Stimulated activated CD4-positive, alpha-beta T cell treated with anti-CD3 and anti-CD28 coated beads, Interleukin-15, amount 100 ng/mL, for 24 hours (primary cell): ENCODE measurements around the gene YAF2.

Experiments
- DNase-seq: peaks from one replicate; pipeline ENCODE4 v3.0.0-alpha.2; 2020

Gene YAF2

GRCh38 chr12:42143452-42144157 is 94.4 kb downstream of the YAF2 start:
- no peak for DNase-seq

DNA sequence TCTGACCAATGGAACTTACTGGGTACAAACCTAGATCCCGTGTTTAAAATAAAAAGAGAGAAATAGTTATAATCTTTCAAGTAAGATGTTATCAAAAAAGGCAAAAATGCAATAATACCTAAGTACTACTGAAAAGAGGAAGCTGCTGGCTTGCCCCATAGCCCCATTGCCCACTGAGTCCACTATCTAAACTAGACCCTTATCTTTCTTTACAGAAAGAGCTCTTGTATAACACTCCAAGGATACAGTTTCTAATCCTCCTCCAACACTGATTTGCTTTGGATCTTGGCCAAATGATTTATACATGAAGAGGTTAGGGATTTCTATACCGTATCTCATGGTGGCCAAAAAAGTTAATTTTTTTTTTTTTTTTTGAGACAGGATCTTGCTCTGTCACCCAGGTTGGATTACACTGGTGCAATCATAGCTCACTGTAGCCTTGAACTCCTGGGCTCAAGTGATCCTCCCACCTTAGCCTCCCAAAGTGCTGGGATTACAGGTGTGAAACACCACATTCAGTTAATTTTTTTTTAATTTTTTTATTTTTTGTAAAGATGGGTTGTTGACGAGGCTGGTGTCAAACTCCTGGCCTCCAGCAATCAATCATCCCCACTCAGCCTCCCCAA is 96.0 kb downstream of the YAF2 start:
- no peak for DNase-seq

DNA sequence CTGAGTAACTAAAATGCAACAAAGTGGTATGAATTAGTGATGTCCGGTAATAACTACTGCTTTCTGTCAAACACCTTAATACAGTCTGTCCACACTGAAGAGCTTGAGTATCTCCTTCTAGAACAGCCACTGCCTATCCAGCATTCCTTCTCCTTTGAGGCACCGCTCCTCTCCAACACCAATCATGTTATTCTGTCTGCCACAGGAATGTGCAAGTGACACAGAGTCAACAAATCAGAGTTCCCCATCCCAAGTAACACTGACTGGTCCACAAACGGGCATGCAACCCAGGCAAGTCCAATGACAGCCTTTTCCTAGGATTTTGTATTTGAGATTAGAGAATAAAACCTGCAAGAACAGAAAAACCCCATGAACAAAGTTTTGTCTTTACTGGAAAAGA is 97.1 kb downstream of the YAF2 start:
- DNase-seq: no peak

DNA sequence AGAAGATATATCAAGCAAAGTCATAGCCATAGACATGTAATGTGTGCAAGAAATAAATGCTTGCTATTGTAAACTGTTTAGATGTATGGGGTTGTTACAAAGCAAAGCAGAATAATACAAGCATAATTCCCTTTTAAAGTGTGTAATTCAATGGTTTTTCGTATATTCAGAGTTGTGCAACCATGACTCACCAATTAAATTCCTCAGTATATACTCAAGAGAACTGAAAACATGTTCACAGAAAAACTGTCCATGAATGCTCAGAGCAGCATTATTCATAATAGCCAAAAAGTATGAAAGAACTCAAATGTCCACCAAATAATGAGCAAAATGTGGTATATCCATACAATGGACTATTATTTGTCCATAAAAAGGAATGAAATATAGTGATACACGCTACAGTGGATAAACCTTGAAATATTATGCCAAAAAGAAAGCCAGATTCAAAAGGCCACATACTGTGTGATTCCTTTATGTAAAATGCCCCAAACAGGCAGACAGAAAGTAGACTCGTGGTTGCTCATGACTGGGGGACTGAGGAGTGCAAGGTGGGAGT is 102.7 kb downstream of the YAF2 start:
- no peak for DNase-seq

- DNase-seq: no peak
These were observed 107.2 kb downstream of the YAF2 start for GRCh38 chr12:42130672-42131402.

DNA sequence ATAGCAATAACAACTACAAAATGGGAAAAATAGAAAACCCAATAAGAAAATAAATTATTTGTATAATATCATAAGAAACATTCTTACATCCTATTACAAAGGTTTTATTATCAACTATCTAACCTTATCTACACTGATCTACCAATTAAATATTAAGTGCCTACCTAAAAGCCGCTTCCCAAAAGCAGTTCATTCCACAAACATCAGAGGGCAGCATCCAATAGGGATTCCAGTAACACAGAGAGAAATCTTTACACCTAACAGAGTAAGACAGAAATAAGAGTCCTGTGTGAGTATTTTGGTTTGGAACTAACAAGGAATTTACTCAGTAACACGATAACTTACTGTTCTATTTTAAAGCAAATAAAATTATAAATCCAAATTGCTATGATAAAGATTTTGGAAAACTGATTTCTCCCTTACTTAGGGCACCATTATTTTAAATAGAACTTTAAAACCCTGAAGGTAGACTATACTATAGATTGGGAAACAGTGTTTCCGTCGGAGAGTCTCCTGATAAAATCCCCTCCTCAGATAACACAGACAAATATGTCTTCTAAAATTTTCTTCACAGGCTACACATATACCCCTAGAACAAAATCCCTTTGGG is 108.3 kb downstream of the YAF2 start:
- DNase-seq: no peak

GRCh38 chr12:42128888-42129287 is 109.2 kb downstream of the YAF2 start:
- no peak for DNase-seq

GRCh38 chr12:42128327-42128726 is 109.7 kb downstream of the YAF2 start:
- no peak for DNase-seq

DNA sequence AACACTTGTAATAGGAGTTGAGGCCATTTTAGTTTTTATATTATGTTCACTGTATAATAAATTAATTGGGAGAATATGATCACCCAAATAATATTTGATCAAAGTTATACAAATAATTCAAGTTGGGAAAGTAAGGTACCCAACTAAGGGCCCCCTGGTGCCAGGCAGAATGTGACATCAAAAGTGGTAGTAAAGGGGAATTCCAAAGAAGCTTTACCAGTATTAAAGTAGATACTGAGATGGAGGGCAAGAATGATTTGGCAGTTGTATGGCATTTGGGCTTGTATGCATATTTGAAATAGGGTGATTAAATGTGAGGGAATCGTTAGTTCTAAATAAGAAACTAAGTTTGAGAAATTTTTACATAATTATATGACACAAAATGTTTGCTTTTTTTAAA is 111.1 kb downstream of the YAF2 start:
- no peak for DNase-seq

- no peak for DNase-seq
These were observed 112.7 kb downstream of the YAF2 start for GRCh38 chr12:42125388-42125767.

DNA sequence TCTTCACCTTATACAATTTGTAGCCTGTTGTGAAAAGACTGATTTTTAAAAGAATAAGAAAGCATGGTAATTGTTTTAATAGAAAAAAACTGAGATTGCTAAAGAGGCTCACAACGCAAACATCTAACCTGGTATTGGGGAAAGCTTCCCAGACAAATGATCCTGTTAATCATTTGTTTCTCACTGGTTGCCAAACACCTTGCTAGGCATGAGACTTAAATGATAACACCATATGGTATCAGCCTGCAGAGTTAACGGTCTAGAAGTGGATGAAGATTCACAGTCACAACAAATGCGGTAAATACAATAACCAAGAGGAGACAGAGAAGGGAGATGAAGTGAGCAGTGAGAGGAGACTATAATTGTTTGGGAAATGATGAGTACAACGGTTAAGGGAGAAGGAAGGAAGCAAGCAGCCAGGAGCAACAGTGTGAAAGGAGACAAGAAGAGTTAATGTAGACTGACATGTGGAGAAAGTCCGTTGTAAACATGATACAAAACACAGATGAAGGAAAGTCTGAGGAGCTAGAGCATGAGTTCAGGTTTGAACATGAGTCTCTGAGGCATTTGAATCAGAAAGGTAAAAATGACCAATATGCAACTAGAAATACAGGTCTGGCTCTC is 113.2 kb downstream of the YAF2 start:
- no peak for DNase-seq

- DNase-seq: no peak
These were observed 118.9 kb downstream of the YAF2 start for GRCh38 chr12:42119085-42119633.

- DNase-seq: no peak
These were observed 119.7 kb downstream of the YAF2 start for GRCh38 chr12:42118136-42118879.

GRCh38 chr12:42109031-42109430 is 129.0 kb downstream of the YAF2 start:
- no peak for DNase-seq
